ENCODE results near the gene HDX.
"Not testable (repeated sequence)": the region's sequence is repeated elsewhere in the genome, so short reads cannot be mapped to it uniquely, and the experiment has no call there.

The HDX gene

DNA sequence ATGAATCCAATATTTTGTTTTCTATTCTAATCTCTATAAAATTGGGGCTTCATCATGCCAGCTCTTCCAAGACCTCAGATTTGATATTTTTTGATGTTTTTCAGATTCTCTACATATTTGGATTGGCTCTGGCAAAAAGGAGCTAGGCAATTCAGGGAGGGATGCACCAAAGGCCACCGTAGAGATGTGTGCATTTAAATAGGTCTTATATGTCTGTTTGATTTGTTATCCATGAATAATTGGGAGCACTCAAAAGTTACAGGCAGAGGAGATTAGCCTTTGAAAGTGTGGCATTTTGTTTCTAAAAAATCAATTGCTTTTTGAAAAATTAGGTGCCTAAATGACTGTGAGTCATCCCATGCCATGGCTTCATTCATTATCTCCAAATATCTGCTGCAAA, 167.1 kb downstream of the HDX start:
- H3K27ac ChIP-seq = no peak overlapping the region
- TF ChIP-seq, protein P1, sequence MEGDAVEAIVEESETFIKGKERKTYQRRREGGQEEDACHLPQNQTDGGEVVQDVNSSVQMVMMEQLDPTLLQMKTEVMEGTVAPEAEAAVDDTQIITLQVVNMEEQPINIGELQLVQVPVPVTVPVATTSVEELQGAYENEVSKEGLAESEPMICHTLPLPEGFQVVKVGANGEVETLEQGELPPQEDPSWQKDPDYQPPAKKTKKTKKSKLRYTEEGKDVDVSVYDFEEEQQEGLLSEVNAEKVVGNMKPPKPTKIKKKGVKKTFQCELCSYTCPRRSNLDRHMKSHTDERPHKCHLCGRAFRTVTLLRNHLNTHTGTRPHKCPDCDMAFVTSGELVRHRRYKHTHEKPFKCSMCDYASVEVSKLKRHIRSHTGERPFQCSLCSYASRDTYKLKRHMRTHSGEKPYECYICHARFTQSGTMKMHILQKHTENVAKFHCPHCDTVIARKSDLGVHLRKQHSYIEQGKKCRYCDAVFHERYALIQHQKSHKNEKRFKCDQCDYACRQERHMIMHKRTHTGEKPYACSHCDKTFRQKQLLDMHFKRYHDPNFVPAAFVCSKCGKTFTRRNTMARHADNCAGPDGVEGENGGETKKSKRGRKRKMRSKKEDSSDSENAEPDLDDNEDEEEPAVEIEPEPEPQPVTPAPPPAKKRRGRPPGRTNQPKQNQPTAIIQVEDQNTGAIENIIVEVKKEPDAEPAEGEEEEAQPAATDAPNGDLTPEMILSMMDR (conservative IDR thresholded peaks at IDR 0.05) = no peak

DNA sequence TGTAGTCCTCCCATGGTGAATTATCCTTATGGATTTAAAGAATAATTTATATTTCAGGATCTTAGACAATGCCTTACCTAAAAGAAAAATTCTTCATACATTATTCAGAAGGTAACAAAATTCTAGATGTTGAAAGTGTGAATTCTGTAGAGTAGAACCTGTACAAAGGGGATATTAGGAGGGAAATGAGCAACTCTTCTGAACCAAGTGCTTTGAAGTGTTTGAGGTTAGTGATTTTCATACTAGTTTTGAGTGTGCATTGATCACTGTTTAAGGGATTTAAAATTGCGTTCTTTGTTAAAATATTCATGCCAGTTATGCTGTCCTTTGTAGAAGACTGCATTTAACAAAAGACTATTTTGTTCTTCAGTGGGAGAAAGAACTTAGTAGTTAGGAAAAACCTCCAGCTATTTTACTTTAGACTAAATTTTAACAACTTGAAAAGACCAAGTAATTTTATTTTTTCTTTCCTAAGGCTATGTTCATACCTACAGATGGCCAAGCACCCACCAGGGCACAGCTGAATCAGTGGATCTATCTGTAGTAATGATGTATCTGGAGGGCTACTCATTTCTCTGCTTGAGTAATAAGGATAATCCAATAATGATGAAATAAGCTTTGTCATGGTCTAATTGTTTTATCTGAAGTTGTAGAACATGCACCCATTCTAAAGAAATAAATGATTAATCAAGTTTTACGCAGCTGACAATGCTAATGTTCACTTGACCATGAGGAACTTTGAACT, 180.0 kb downstream of the HDX start:
- no peak overlapping the region for H3K27ac ChIP-seq
- TF ChIP-seq, protein P1 (conservative IDR thresholded peaks at IDR 0.05) = no peak

GRCh38 chrX:84320614-84321013, 181.6 kb downstream of the HDX start:
- TF ChIP-seq, protein P1 (conservative IDR thresholded peaks at IDR 0.05) = no peak
- no peak overlapping the region for H3K27ac ChIP-seq

GRCh38 chrX:84320023-84320422, 182.2 kb downstream of the HDX start:
- TF ChIP-seq, protein P1 (conservative IDR thresholded peaks at IDR 0.05) = no peak
- H3K27ac ChIP-seq = no peak overlapping the region

DNA sequence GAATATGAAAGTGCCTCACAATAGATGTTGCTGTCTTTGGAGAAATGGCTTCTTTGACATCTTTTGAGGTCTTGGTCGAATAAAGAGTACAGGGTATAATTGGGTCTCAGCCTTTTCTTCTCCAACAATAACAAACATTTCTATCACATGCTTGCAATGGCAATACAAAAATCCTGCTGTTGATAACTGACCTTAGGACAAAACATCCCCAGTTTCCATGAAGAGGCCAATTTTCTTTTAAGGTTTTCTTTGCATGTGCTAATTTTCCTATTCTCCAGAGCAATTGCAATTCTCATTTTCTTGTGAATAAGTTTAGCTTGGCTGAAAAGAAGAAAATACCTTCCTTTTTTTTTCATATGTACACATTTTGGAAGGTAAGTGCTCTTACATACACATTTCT, 183.6 kb downstream of the HDX start:
- no peak overlapping the region for H3K27ac ChIP-seq
- TF ChIP-seq, protein P1 (conservative IDR thresholded peaks at IDR 0.05) = no peak

GRCh38 chrX:84315946-84316345, 186.3 kb downstream of the HDX start:
- not testable (repeated sequence) for H3K27ac ChIP-seq
